MCF 10A (cell line): ENCODE measurements around the gene OR10R2. TPM values are rescaled to one million over a fixed set of nuclear protein-coding genes. Genes with fewer than 3 reads are reported as not detected.
"Not testable (repeated sequence)": the region's sequence is repeated elsewhere in the genome, so short reads cannot be mapped to it uniquely, and the experiment has no call there.

ENCODE experiments used
- Bru-seq: library from RNA; stranded (reverse); fragments of 400-500 nt; gene quantifications from one replicate; lab custom pipeline; 2021; lab: Mats Ljungman, UMichigan
- BruChase-seq, 2 experiments: library from RNA; stranded (reverse); fragments of 400-500 nt; gene quantifications; one replicate each; lab custom pipeline; 2021; lab: Mats Ljungman, UMichigan
- BruUV-seq: library from RNA; stranded (reverse); fragments of 400-500 nt; replicated peaks from 2 replicates; lab custom pipeline; 2021; lab: Mats Ljungman, UMichigan
- CTCF ChIA-PET: fragments of 300-600 bp; sonication (Branson Sonifier 250); formaldehyde crosslinking; extraction: SDS; loops from one replicate; lab custom pipeline; 2021; ENCODE audit warnings: antibody characterized with exemption, inconsistent platforms; lab: Yijun Ruan, JAX
- POLR2A ChIA-PET: fragments of 300-600, 350-650 bp; sonication (Branson Sonifier 250); formaldehyde crosslinking; extraction: SDS; loops from one replicate; lab custom pipeline; 2020; ENCODE audit warnings: antibody characterized with exemption, inconsistent platforms; lab: Yijun Ruan, JAX
- DNase-seq: peaks from one replicate; pipeline ENCODE4 v3.0.0-alpha.2; 2018; ENCODE audit not compliant: unreplicated experiment
- H3K27ac Mint-ChIP-seq: one replicate; pipeline ENCODE4 v1.8.0; 2022; ENCODE audit warnings: mild to moderate bottlenecking, low read depth, mixed read lengths; ENCODE audit not compliant: unreplicated experiment
- H3K27me3 Mint-ChIP-seq: one replicate; pipeline ENCODE4 v1.8.0; 2022; ENCODE audit warnings: mixed read lengths; ENCODE audit not compliant: insufficient read depth, unreplicated experiment
- H3K36me3 Mint-ChIP-seq: one replicate; pipeline ENCODE4 v1.8.0; 2022; ENCODE audit warnings: mild to moderate bottlenecking, moderate library complexity, mixed read lengths; ENCODE audit not compliant: insufficient read depth, unreplicated experiment
- H3K4me1 Mint-ChIP-seq: one replicate; pipeline ENCODE4 v1.8.0; 2022; ENCODE audit warnings: mixed read lengths; ENCODE audit not compliant: insufficient read depth, unreplicated experiment
- H3K4me3 Mint-ChIP-seq: one replicate; pipeline ENCODE4 v1.8.0; 2022; ENCODE audit warnings: mild to moderate bottlenecking, moderate library complexity, mixed read lengths; ENCODE audit not compliant: unreplicated experiment
- H3K9me3 Mint-ChIP-seq: one replicate; pipeline ENCODE4 v1.8.0; 2022; ENCODE audit warnings: mixed read lengths; ENCODE audit not compliant: unreplicated experiment
- intact Hi-C: fragments of 100-400 bp; cut with micrococcal nuclease; formaldehyde crosslinking; loops from 2 replicates; pipeline ENCODE4 v1.14.1; 2022
- long read RNA-seq: library from polyadenylated mRNA; stranded (forward); transcript quantifications from one replicate; pipeline ENCODE4 v2.0.0, GENCODE V29; 2022
- total RNA-seq: library from RNA; stranded (reverse); gene quantifications from 2 replicates; pipeline ENCODE4 v1.2.3, GENCODE V29; 2022
- TF ChIP-seq, protein P1 (sequence below): fragments of 200-600 bp; IDR thresholded peaks from one replicate; pipeline ENCODE4 v1.8.0; 2022; ENCODE audit warnings: antibody characterized with exemption, mild to moderate bottlenecking; ENCODE audit not compliant: unreplicated experiment

Gene OR10R2, protein sequence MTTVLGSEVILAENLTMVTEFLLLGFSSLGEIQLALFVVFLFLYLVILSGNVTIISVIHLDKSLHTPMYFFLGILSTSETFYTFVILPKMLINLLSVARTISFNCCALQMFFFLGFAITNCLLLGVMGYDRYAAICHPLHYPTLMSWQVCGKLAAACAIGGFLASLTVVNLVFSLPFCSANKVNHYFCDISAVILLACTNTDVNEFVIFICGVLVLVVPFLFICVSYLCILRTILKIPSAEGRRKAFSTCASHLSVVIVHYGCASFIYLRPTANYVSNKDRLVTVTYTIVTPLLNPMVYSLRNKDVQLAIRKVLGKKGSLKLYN
- not detected in 2 replicates for total RNA-seq
- percentile 9 among the genes with signal in this experiment for Bru-seq, nascent RNA
- BruChase-seq, experiment 1, labeled RNA remaining after a 6-hour chase: not detected
- BruChase-seq, experiment 2, labeled RNA remaining after a 2-hour chase: not detected
- long read RNA-seq: 0 reads

DNA sequence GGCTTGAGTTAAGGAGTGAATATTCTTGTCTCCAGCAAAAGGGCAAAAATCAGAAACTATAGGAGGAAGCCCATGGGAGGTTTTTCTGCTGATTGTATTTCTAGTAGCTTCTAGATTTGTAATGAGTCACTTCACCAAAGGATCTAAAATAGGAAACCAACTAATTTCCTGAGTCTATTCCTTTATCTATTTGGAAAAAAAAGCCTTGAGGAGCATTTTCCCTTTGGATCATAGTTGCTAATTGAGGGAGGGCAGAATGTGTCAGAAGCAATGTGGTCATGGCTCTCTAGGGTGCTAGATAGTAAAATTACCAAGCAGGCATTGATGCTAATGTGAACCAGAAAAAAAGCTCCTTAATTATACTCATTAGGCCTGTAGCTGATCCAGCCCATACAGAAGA lies at the start of gene OR10R2:
Gene OR10R2, plus strand, starts transcription at position 301 of the 400 bp plus-strand sequence. CDS start 106 bp downstream, outside the sequence.
- DNase-seq: no peak
- ChIA-PET POLR2A (interaction anchor here (0.6 kb wide), 1 partner anchor 37 kb away, joined by 3 read pairs; no protein-coding TSS in a partner anchor), CTCF (interaction anchor here (0.9 to 1.0 kb wide), 2 partner anchors 40 to 268 kb away, joined by 3 to 4 read pairs; no protein-coding TSS in a partner anchor)
- no peak within 1 kb of the TSS for H3K27ac Mint-ChIP-seq
- BruUV-seq: no TSS peak
- peaks cover 66% of the 10 kb centered on the region for H3K27me3 Mint-ChIP-seq
- no peaks in the 10 kb centered on the region for H3K4me1 Mint-ChIP-seq
- no peaks in the 10 kb centered on the region for H3K36me3 Mint-ChIP-seq
- TF ChIP-seq, protein P1, sequence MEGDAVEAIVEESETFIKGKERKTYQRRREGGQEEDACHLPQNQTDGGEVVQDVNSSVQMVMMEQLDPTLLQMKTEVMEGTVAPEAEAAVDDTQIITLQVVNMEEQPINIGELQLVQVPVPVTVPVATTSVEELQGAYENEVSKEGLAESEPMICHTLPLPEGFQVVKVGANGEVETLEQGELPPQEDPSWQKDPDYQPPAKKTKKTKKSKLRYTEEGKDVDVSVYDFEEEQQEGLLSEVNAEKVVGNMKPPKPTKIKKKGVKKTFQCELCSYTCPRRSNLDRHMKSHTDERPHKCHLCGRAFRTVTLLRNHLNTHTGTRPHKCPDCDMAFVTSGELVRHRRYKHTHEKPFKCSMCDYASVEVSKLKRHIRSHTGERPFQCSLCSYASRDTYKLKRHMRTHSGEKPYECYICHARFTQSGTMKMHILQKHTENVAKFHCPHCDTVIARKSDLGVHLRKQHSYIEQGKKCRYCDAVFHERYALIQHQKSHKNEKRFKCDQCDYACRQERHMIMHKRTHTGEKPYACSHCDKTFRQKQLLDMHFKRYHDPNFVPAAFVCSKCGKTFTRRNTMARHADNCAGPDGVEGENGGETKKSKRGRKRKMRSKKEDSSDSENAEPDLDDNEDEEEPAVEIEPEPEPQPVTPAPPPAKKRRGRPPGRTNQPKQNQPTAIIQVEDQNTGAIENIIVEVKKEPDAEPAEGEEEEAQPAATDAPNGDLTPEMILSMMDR: no peak
- H3K9me3 Mint-ChIP-seq: no peaks in the 10 kb centered on the region
- H3K4me3 Mint-ChIP-seq: no peak within 1 kb of the TSS
- intact Hi-C loops: no loop called here

DNA sequence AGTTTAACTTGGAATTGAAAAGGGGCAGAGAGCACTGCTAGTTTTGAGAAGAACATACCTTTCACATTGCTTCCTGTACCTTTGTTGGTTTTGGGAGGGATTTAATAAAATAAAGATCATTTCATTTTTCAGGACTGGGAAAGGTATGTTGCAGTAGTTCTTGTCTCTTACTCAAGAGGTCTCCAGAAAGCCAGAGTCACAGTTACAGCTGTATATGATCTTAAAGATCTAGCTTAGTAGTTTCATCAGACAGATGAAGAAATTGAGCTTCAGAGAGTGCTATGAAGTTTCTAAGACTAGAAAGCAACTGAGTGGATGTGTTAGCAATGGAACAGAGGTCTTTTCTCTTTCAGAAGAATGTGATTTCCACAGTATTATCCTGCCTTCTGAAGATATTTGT lies 47.0 kb upstream of the OR10R2 start:
- Mint-ChIP-seq H3K36me3 (no peaks in the 10 kb centered on the region), H3K4me1 (no peaks in the 10 kb centered on the region), H3K27ac (no peak overlapping the region), H3K4me3 (no peak overlapping the region), H3K9me3 (peaks cover 8% of the 10 kb centered on the region), H3K27me3 (peaks cover 65% of the 10 kb centered on the region)
- intact Hi-C loops: no loop called here
- no peak for DNase-seq
- TF ChIP-seq, protein P1: no peak
- POLR2A ChIA-PET: no interaction called here
- CTCF ChIA-PET: no interaction called here
- BruUV-seq: no TSS peak

GRCh38 chr1:158426137-158426536 lies 45.9 kb upstream of the OR10R2 start, which contains the start of gene OR10K2:
OR10K2 (minus strand) TSS chr1:158426237; CDS start chr1:158420866, 5,371 bp downstream.
- H3K9me3 Mint-ChIP-seq: peaks cover 8% of the 10 kb centered on the region
- no TSS peak for BruUV-seq
- ChIA-PET POLR2A (no interaction called here), CTCF (no interaction called here)
- no peak for DNase-seq
- no peak within 1 kb of the TSS for H3K27ac Mint-ChIP-seq
- H3K4me3 Mint-ChIP-seq: no peak within 1 kb of the TSS
- no peaks in the 10 kb centered on the region for H3K4me1 Mint-ChIP-seq
- H3K27me3 Mint-ChIP-seq: peaks cover 65% of the 10 kb centered on the region
- no peaks in the 10 kb centered on the region for H3K36me3 Mint-ChIP-seq
- intact Hi-C loops: no loop called here
- TF ChIP-seq, protein P1: no peak

DNA sequence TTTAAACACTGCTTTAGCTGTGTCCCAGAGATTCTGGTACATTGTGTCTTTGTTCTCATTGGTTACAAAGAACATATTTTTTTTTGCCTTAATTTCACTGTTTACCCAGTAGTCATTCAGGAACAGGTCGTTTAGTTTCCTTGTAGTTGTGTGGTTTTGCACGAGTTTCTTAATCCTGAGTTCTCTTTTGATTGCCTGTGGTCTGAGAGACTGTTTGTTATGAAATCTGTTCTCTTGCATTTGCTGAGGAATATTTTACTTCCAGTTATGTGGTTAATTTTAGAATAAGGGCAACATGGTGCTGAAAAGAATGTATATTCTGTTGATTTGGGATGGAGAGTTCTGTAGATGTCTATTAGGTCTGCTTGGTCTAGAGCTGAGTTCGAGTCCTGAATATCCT lies 41.9 kb upstream of the OR10R2 start:
- H3K9me3 Mint-ChIP-seq, H3K36me3 Mint-ChIP-seq, H3K4me1 Mint-ChIP-seq, intact Hi-C loops, POLR2A ChIA-PET, BruUV-seq, H3K27ac Mint-ChIP-seq, DNase-seq, CTCF ChIA-PET, H3K4me3 Mint-ChIP-seq: not testable (repeated sequence)
- H3K27me3 Mint-ChIP-seq: peaks cover 57% of the 10 kb centered on the region
